ENCODE data around the gene SLC1A3. TPM values are rescaled to one million over a fixed set of nuclear protein-coding genes. Genes with fewer than 3 reads are reported as not detected.

Gene SLC1A3
- total RNA-seq, 1 experiment from 2014 or later, result 6.0 TPM

DNA sequence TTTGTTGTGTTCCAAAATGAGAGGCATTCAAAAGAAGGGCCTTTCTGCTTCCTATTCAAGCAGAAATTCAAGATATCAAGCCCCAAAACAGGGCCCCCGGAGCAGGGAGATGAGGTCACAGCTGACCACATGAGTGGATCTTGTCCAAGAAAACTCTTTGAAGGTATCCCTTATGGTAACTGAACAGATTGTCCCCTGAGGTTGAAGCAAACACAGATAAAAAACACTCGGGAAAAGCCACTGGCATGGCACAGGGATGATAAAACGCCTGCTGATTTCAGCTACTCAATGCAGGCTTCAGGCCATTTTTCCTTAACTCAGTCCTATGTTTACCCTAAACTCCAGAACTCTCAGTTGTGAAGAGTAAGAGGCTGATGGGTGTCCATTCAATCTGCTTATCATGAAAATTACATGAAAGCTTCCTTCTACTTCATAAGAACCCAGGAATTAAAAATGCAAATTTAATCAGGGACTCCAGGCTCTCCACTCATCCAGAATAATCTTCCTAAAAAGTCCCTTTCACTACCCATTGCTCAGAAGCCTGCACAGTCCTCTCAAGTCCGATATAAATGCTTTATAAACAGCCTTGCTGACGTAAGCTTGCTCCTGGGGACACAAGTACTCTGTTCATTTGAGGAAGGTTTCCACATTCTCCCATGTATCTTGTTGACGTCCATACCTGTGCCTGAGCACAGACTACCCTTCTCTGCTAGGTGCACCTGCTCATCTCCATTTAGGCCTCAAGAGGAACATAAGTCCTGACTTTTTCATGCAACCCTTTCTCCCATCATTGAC lies 35.9 kb upstream of the SLC1A3 start:
- no TSS peak for BruUV-seq (replicated peaks)
- no peak for DNase-seq
- H3K4me3 Mint-ChIP-seq (ENCODE audit: low read depth, unreplicated experiment), result no peak overlapping the region
- intact Hi-C loops (cut with micrococcal nuclease; ENCODE audit: unreplicated experiment), result no loop called here
- H3K4me1 Mint-ChIP-seq (ENCODE audit: low read depth, unreplicated experiment), result no peaks in the 10 kb centered on the region
- no peak overlapping the region for H3K27ac Mint-ChIP-seq (ENCODE audit: unreplicated experiment)
- TF ChIP-seq, protein P1, sequence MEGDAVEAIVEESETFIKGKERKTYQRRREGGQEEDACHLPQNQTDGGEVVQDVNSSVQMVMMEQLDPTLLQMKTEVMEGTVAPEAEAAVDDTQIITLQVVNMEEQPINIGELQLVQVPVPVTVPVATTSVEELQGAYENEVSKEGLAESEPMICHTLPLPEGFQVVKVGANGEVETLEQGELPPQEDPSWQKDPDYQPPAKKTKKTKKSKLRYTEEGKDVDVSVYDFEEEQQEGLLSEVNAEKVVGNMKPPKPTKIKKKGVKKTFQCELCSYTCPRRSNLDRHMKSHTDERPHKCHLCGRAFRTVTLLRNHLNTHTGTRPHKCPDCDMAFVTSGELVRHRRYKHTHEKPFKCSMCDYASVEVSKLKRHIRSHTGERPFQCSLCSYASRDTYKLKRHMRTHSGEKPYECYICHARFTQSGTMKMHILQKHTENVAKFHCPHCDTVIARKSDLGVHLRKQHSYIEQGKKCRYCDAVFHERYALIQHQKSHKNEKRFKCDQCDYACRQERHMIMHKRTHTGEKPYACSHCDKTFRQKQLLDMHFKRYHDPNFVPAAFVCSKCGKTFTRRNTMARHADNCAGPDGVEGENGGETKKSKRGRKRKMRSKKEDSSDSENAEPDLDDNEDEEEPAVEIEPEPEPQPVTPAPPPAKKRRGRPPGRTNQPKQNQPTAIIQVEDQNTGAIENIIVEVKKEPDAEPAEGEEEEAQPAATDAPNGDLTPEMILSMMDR (IDR thresholded peaks at IDR 0.05; ENCODE audit: unreplicated experiment), result no peak
- no peaks in the 10 kb centered on the region for H3K27me3 Mint-ChIP-seq (ENCODE audit: unreplicated experiment)
- CTCF ChIA-PET, result no interaction called here
- H3K36me3 Mint-ChIP-seq (ENCODE audit: insufficient read depth, unreplicated experiment), result no peaks in the 10 kb centered on the region
- no peaks in the 10 kb centered on the region for H3K9me3 Mint-ChIP-seq (ENCODE audit: low read depth, unreplicated experiment)

DNA sequence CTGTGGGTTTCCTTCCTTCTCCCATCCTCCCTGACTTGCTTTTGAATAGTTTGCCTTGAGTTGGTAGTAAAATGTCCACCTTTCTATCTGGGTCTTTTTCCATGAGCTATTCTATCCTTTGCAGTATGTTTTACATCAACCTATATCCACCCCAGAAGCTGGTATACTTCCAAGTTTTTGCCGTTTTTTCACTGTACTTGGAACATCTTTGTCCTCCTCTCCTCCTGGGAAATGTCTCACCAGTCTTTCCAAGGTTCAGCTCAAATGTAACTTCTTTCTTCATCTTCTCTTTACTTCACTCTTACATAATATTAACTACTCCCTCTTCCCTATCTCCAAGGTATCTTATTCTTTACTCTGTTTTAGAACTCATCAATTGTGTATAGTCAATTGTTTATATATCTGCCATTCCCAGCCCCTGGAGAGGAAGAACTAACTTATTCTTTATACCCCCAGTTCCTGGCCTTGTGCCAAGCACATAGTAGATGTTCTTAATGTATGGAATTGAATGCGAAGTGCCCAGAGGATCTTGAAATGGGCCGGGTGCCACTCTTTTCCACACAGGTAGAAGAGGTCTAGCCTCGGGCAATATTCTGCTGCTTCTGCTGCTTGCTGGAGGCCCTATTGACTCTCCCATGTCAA lies 34.9 kb upstream of the SLC1A3 start:
- CTCF ChIA-PET, result no interaction called here
- Mint-ChIP-seq H3K9me3 (ENCODE audit: low read depth, unreplicated experiment) (no peaks in the 10 kb centered on the region), H3K27me3 (ENCODE audit: unreplicated experiment) (no peaks in the 10 kb centered on the region), H3K36me3 (ENCODE audit: insufficient read depth, unreplicated experiment) (no peaks in the 10 kb centered on the region), H3K27ac (ENCODE audit: unreplicated experiment) (no peak overlapping the region), H3K4me3 (ENCODE audit: low read depth, unreplicated experiment) (no peak overlapping the region), H3K4me1 (ENCODE audit: low read depth, unreplicated experiment) (no peaks in the 10 kb centered on the region)
- intact Hi-C loops (cut with micrococcal nuclease; ENCODE audit: unreplicated experiment), result no loop called here
- no peak for DNase-seq
- BruUV-seq (replicated peaks), result no TSS peak
- TF ChIP-seq, protein P1 (IDR thresholded peaks at IDR 0.05; ENCODE audit: unreplicated experiment), result no peak

- no TSS peak for BruUV-seq (replicated peaks)
- TF ChIP-seq, protein P1 (IDR thresholded peaks at IDR 0.05; ENCODE audit: unreplicated experiment), result no peak
- intact Hi-C loops (cut with micrococcal nuclease; ENCODE audit: unreplicated experiment), result no loop called here
- DNase-seq, result no peak
- H3K36me3 Mint-ChIP-seq (ENCODE audit: insufficient read depth, unreplicated experiment), result no peaks in the 10 kb centered on the region
- H3K27me3 Mint-ChIP-seq (ENCODE audit: unreplicated experiment), result no peaks in the 10 kb centered on the region
- CTCF ChIA-PET, result no interaction called here
- no peak overlapping the region for H3K4me3 Mint-ChIP-seq (ENCODE audit: low read depth, unreplicated experiment)
- no peaks in the 10 kb centered on the region for H3K9me3 Mint-ChIP-seq (ENCODE audit: low read depth, unreplicated experiment)
- H3K4me1 Mint-ChIP-seq (ENCODE audit: low read depth, unreplicated experiment), result no peaks in the 10 kb centered on the region
- H3K27ac Mint-ChIP-seq (ENCODE audit: unreplicated experiment), result no peak overlapping the region
These were observed 33.0 kb upstream of the SLC1A3 start for GRCh38 chr5:36573438-36573837.

DNA sequence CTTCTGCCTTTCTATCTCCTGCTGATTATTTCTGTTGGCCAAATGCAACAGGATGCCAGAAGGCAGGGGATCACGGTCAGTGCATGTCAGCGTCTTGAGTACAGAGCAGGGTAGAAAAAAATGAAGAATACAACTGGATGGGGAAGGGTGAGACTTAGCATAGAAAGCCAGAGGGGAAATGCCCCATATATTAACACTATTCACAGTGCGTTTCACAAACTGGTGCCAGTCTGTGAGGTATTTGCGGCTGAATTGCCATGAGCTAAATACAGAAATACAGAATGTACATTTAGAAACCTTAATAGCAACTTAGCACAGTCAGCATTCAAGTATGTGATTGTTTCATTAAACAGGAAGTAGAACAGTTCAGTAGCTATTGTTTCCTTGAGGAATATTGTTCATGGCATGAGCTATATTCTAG lies 31.0 kb upstream of the SLC1A3 start:
- CTCF ChIA-PET, result interaction anchor here (1.0 kb wide), 1 partner anchor 11 kb away, joined by 4 read pairs; no protein-coding TSS in a partner anchor
- H3K27ac Mint-ChIP-seq (ENCODE audit: unreplicated experiment), result no peak overlapping the region

More for the DNA sequence above, 31.0 kb upstream of the SLC1A3 start:
- Mint-ChIP-seq H3K9me3 (ENCODE audit: low read depth, unreplicated experiment) (no peaks in the 10 kb centered on the region), H3K4me1 (ENCODE audit: low read depth, unreplicated experiment) (no peaks in the 10 kb centered on the region), H3K36me3 (ENCODE audit: insufficient read depth, unreplicated experiment) (no peaks in the 10 kb centered on the region), H3K4me3 (ENCODE audit: low read depth, unreplicated experiment) (no peak overlapping the region), H3K27me3 (ENCODE audit: unreplicated experiment) (no peaks in the 10 kb centered on the region)
- no peak for DNase-seq
- intact Hi-C loops (cut with micrococcal nuclease; ENCODE audit: unreplicated experiment), result no loop called here
- TF ChIP-seq, protein P1 (IDR thresholded peaks at IDR 0.05; ENCODE audit: unreplicated experiment), result no peak
- no TSS peak for BruUV-seq (replicated peaks)
